MM.1S (cell line): ENCODE results near the gene BAZ1B.

Experiments
- CTCF ChIP-seq: fragments of 300-600 bp; sonication (generic); IDR thresholded peaks from 2 replicates; pipeline ENCODE4 v1.5.1; 2016; ENCODE audit warnings: antibody characterized with exemption, low read length, mixed read lengths
- EZH2 ChIP-seq: fragments of 300-600 bp; sonication (generic); optimal IDR thresholded peaks from 2 replicates; pipeline ENCODE3; 2017; ENCODE audit warnings: low read depth, mild to moderate bottlenecking, antibody characterized with exemption, low read length, mixed read lengths

DNA sequence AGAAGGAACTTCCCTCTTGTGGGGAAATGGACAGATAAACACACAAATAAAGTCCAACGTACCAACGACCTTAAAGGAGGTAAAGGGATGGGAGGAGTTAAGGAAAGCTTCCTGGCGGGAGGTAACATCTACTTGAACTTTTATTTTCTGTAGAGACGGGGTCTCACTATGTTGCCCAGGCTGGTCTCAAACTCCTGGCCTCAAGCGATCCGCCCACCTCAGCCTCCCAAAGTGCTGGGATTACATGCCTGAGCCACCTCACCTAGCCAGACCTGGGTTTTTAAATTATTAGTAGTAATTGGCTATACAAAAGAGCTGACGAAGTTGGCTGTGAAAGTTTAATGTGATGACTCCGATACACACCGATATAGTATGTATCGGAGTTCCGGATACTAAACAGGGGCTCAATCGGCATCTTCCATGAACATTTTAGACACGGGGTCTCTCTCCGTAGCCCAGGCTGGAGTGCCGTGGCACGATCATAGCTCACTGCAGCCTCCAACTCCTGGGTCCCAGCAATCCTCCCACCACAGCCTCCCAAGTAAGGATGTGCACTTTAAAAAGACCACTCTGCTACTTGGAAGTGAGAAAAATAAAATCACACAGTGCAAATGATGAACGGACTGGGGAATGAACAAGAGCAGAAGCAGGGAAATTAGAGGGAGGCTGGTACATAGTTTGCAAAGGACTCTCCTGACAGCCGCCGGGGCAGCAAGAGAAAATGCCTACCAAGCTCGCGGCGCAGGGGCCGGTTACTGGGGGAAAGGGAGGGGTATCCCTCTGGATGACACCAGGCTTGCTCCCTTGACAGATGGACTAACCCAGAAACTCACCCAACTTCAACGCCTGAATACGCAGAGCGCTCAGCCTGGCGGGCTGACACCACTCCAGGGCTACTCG lies 34.4 kb upstream of the BAZ1B start:
- TF ChIP-seq CTCF = no peak
- no peak for TF ChIP-seq EZH2
